Effector memory CD4-positive, alpha-beta T cell (primary cell): Measurements from ENCODE around the gene QSER1.

Source experiments
- DNase-seq, 3 donors: peaks; one replicate each; pipeline ENCODE4 v3.0.0-alpha.2; 2020
- H3K27ac ChIP-seq: 2 replicates; pipeline ENCODE4 v1.7.0; 2013; ENCODE audit warnings: mild to moderate bottlenecking, low read length, moderate library complexity; ENCODE audit not compliant: insufficient read depth, poor library complexity, severe bottlenecking
- H3K27me3 ChIP-seq: replicated peaks from 2 replicates; pipeline ENCODE4 v1.7.0; 2013; ENCODE audit warnings: mild to moderate bottlenecking, low read length; ENCODE audit not compliant: insufficient read depth, control insufficient read depth, poor library complexity, severe bottlenecking
- H3K36me3 ChIP-seq: 2 replicates; pipeline ENCODE4 v1.7.0; 2013; ENCODE audit warnings: mild to moderate bottlenecking, low read length, moderate library complexity; ENCODE audit not compliant: control insufficient read depth, insufficient read depth
- H3K4me1 ChIP-seq: 2 replicates; pipeline ENCODE4 v1.7.0; 2013; ENCODE audit warnings: low read length, mild to moderate bottlenecking; ENCODE audit not compliant: control insufficient read depth, insufficient read depth, poor library complexity, severe bottlenecking
- H3K4me3 ChIP-seq: 2 replicates; pipeline ENCODE4 v1.7.0; 2013; ENCODE audit warnings: low read length, low read depth, mild to moderate bottlenecking; ENCODE audit not compliant: insufficient read depth, poor library complexity, severe bottlenecking
- H3K9me3 ChIP-seq: 2 replicates; pipeline ENCODE4 v1.7.0; 2013; ENCODE audit warnings: mild to moderate bottlenecking, low read length, moderate library complexity; ENCODE audit not compliant: control insufficient read depth

Gene QSER1

GRCh38 chr11:33005175-33005574 lies 112.6 kb downstream of the QSER1 start:
- Histone ChIP-seq H3K4me3 (no peak overlapping the region), H3K4me1 (peaks cover 11% of the 10 kb centered on the region), H3K27me3 (no peaks in the 10 kb centered on the region), H3K9me3 (no peaks in the 10 kb centered on the region), H3K36me3 (no peaks in the 10 kb centered on the region), H3K27ac (no peak overlapping the region)
- no peak for DNase-seq

- Histone ChIP-seq H3K9me3 (no peaks in the 10 kb centered on the region), H3K4me3 (no peak overlapping the region), H3K36me3 (no peaks in the 10 kb centered on the region), H3K4me1 (peaks cover 11% of the 10 kb centered on the region), H3K27me3 (no peaks in the 10 kb centered on the region), H3K27ac (no peak overlapping the region)
- no peak for DNase-seq
Observed at GRCh38 chr11:33006010-33006409, 113.4 kb downstream of the QSER1 start.

DNA sequence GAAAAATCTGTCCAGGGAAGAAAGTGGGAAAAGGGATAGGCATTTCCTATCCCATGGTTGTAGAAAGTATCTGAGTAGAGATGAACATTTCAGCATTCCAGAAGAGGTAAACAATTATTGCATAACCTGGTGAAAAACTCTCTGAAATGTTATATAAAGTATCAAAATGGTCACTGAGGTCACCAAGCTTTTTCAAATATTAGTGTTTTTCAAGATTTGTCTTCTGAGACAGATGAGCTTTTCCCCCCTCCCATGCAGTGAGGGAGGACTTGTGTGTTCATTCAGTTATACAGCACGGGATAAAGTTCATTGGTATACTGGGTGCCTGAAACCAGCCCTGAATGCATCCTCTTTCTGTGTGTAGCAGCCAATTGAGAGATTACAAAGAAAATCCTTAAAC lies 121.1 kb downstream of the QSER1 start:
- no peak overlapping the region for H3K4me3 ChIP-seq
- H3K27ac ChIP-seq: no peak overlapping the region
- H3K4me1 ChIP-seq: peaks cover 7% of the 10 kb centered on the region
- H3K9me3 ChIP-seq: no peaks in the 10 kb centered on the region
- DNase-seq: no peak
- peaks cover 3% of the 10 kb centered on the region for H3K27me3 ChIP-seq
- H3K36me3 ChIP-seq: no peaks in the 10 kb centered on the region

DNA sequence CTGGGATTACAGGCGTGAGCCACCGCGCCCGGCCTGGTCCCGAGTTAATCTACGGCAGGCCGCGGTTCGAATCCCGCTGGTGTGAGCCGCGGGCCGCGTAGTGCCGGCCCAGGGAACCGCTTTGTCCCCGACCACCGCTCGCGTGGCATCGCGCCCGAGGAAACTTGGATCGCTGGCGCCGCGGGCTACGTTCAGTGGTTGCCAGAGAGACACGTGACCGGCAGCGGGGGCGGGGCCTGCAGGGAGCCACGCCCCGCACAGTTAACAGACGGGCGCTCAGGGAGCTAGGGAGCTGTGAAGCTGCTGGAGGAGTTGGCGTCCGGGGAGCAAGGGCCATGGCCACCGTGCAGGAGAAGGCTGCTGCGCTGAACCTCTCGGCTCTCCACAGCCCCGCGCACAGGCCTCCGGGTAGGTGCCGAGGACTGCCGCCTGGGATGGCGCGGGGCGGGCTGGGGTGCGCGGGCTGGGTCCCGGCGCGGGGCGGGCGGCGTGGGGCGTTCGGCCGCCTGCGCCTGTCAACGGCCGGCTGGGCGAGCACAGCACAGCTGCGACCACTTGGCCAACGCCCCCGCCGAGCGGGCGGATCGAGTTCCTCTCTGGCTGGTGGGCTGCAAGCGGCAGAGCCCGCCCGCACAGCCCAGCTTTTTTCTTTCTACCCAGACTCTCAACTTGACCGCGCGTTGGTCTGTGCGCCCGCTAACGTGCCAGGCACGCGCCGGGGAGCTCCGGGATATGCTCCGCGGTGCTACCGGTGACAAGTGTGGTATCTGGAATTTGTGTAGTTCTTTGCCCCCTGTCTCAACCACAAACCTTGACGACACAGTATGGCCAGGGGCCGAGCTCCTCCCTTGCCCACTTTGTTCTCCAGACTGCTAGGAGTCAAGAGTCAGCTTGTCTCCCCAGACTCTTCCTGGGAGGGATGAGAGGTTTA lies 123.3 kb downstream of the QSER1 start, which contains the start of gene DEPDC7:
DEPDC7 (plus strand) TSS at position 258 of the 931 bp plus-strand sequence; CDS start at position 336, 78 bp downstream.
- DNase-seq: peak; percentile 46 to 65 (median 53)
- Histone ChIP-seq H3K27ac (no peak within 1 kb of the TSS), H3K27me3 (peaks cover 7% of the 10 kb centered on the region), H3K4me1 (peaks cover 7% of the 10 kb centered on the region), H3K36me3 (no peaks in the 10 kb centered on the region), H3K9me3 (no peaks in the 10 kb centered on the region), H3K4me3 (peak within 1 kb of the TSS; percentile 59)

GRCh38 chr11:33016654-33017053 lies 124.0 kb downstream of the QSER1 start:
- Histone ChIP-seq H3K27ac (no peak overlapping the region), H3K4me3 (peak overlapping the region; percentile 59), H3K27me3 (peaks cover 7% of the 10 kb centered on the region), H3K9me3 (no peaks in the 10 kb centered on the region), H3K36me3 (no peaks in the 10 kb centered on the region), H3K4me1 (peaks cover 7% of the 10 kb centered on the region)
- no peak for DNase-seq

GRCh38 chr11:33017478-33017877 lies 124.9 kb downstream of the QSER1 start:
- Histone ChIP-seq H3K36me3 (no peaks in the 10 kb centered on the region), H3K27ac (no peak overlapping the region), H3K9me3 (no peaks in the 10 kb centered on the region), H3K4me3 (no peak overlapping the region), H3K27me3 (peaks cover 7% of the 10 kb centered on the region), H3K4me1 (peaks cover 2% of the 10 kb centered on the region)
- DNase-seq: no peak

DNA sequence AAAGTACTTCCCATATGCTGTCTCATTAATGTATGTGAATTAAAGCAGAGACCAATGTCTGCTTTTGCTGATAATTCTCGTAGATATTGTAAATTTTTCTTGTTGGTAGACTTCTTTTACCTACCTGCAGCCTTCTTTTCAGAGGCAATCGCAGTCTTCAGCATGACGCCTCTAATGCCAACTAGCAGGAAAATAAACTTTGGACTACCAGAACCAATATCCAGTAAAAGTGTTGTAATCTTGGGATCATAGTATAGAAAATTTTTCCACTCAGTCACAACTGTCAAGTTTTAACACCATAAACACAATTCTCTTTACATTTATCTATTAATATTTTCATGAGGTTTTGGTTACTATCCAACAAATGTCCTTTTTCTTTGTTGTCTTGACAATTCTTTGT lies 125.4 kb downstream of the QSER1 start:
- no peaks in the 10 kb centered on the region for H3K9me3 ChIP-seq
- peaks cover 7% of the 10 kb centered on the region for H3K27me3 ChIP-seq
- no peaks in the 10 kb centered on the region for H3K4me1 ChIP-seq
- DNase-seq: no peak
- no peak overlapping the region for H3K27ac ChIP-seq
- no peaks in the 10 kb centered on the region for H3K36me3 ChIP-seq
- no peak overlapping the region for H3K4me3 ChIP-seq

- Histone ChIP-seq H3K36me3 (no peaks in the 10 kb centered on the region), H3K27ac (no peak overlapping the region), H3K4me3 (no peak overlapping the region), H3K4me1 (no peaks in the 10 kb centered on the region), H3K27me3 (peaks cover 7% of the 10 kb centered on the region), H3K9me3 (no peaks in the 10 kb centered on the region)
- no peak for DNase-seq
Observed at GRCh38 chr11:33018840-33019239, 126.2 kb downstream of the QSER1 start.

- Histone ChIP-seq H3K9me3 (no peaks in the 10 kb centered on the region), H3K36me3 (no peaks in the 10 kb centered on the region), H3K27ac (no peak overlapping the region), H3K4me3 (no peak overlapping the region), H3K4me1 (no peaks in the 10 kb centered on the region), H3K27me3 (peaks cover 7% of the 10 kb centered on the region)
- no peak for DNase-seq
Observed at GRCh38 chr11:33021501-33021900, 128.9 kb downstream of the QSER1 start.

DNA sequence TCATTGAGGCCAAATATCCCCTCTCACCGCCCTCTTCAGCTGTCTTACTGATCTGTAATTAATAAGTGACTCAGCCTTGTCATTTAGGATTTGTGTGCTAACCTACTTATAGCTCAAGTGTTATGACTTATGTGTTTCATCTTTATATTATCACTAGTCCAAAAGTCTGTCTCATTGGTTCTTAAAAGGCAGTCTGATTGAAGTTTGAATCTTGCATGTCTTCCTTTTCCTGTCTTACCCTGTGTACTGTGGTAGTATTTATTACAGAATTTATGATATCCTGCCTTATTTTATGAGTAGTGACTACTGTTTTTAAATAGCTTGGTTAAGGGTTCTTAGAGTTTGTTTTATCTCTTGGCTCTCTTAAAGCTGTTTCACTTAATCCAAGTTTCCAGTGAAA lies 129.3 kb downstream of the QSER1 start:
- Histone ChIP-seq H3K36me3 (no peaks in the 10 kb centered on the region), H3K4me1 (no peaks in the 10 kb centered on the region), H3K4me3 (no peak overlapping the region), H3K27ac (no peak overlapping the region), H3K9me3 (no peaks in the 10 kb centered on the region), H3K27me3 (peaks cover 4% of the 10 kb centered on the region)
- DNase-seq: no peak
